Measurements from ENCODE around the gene SAFB. TPM values are rescaled to one million over a fixed set of nuclear protein-coding genes. Genes with fewer than 3 reads are reported as not detected.

The SAFB gene
- total and polyA plus RNA-seq, 12 donors = 42.8 to 72.5 (median 50.2) TPM

DNA sequence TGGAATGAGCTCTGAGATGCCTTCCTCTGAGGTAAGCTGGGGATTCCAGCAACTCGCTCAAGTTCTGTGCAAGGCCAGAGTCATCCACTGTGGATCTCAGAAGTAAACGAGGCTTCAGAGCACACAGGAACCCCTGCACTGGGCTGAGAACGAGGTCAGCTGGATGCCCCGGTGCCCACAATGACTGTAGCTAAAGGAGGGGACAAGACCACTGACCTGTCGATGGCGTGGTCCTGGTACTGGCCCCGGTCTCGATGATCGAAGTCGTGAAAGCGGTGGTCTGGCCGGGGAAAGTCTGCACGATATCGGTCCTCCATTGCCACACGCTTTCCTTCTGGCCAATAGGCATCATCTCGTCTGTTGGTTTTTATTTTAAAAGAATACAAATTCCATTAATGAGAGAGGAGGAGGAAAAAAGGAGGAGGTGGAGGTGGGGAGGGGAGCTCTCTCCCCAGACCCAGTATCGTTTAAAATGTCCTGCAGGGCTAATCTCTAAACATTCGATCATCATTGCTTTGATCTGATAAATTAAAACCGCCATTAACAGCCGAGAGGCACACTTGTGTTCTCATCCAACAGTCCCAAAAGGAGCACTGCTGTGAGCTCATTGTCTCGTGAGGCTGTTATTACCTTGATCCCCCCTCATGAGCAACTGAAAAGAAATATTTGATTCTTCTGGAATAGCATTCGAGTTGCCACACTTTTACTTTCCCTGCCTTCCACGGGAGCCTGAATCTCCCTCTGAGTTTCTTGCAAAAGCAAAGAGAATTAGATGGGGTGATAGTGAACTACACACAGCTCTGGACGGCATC is 30.1 kb upstream of the SAFB start:
- no peak for DNase-seq
- TF ChIP-seq, protein P1, sequence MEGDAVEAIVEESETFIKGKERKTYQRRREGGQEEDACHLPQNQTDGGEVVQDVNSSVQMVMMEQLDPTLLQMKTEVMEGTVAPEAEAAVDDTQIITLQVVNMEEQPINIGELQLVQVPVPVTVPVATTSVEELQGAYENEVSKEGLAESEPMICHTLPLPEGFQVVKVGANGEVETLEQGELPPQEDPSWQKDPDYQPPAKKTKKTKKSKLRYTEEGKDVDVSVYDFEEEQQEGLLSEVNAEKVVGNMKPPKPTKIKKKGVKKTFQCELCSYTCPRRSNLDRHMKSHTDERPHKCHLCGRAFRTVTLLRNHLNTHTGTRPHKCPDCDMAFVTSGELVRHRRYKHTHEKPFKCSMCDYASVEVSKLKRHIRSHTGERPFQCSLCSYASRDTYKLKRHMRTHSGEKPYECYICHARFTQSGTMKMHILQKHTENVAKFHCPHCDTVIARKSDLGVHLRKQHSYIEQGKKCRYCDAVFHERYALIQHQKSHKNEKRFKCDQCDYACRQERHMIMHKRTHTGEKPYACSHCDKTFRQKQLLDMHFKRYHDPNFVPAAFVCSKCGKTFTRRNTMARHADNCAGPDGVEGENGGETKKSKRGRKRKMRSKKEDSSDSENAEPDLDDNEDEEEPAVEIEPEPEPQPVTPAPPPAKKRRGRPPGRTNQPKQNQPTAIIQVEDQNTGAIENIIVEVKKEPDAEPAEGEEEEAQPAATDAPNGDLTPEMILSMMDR (IDR thresholded peaks at IDR 0.05) = no peak
- intact Hi-C loops (cut with DNase I) = no loop called here
- H3K27ac ChIP-seq = no peak overlapping the region
- WGBS, 2 donors = 91% methylated on average over 24 of the region's 24 CpGs
- H3K27me3 ChIP-seq = no peaks in the 10 kb centered on the region
- H3K36me3 ChIP-seq = peaks cover 11 to 100% (median 96%) of the 10 kb centered on the region in 9 donors
- no peak overlapping the region for H3K4me3 ChIP-seq
- H3K9me3 ChIP-seq = no peaks in the 10 kb centered on the region
- no peaks in the 10 kb centered on the region for H3K4me1 ChIP-seq
- no peak for ATAC-seq

DNA sequence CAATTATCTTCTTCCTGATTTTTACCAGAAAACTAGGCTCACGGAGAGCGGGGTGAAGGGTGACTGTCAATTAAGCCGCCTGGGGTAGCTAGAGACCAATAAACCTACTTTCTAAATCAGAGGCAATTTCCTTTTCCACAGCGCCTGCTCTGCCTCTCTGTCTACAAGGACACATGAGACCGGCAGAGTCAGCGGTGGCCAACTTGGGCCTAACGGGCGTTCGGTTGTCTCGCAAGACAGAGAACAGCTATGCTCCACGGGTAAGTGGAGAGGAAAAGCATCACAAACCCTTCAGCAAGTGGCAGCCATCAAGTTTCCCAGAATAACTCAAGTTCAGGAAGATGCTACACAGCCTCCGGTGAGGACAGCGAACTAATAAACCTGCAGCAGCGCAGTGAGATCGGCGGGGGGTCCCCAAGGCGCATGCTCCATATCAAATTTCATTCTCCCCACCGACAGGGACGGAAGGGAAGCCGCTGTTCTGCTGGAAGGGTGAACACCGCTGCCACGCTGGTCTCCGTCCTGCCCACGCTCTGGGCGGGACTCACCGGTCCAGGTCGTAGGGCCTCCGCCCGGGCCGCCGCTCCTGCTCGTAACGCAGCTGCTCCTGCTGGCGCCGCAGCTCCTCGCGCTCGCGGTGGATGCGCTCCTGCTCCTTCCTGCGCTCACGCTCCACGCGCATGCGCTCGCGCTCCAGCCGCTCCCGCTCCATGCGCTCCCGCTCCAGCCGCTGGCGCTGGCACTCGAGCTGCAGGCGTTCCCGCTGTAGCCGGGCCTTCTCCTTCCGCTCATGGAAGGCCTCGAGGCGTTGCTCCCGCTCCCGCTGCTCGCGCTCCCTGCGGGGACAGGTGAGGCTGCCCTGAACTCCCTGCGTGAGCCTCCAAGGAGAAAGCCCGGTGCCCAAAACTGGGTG is 29.3 kb upstream of the SAFB start:
- ATAC-seq (no peak), DNase-seq (no peak)
- no peak overlapping the region for H3K4me3 ChIP-seq
- no peaks in the 10 kb centered on the region for H3K27me3 ChIP-seq
- intact Hi-C loops (cut with DNase I) = no loop called here
- H3K27ac ChIP-seq = no peak overlapping the region
- WGBS, 2 donors = 93 to 94% methylated on average over 67 of the region's 67 CpGs
- H3K9me3 ChIP-seq = no peaks in the 10 kb centered on the region
- H3K4me1 ChIP-seq = no peaks in the 10 kb centered on the region
- TF ChIP-seq, protein P1 (IDR thresholded peaks at IDR 0.05) = no peak
- peaks cover 19 to 100% (median 98%) of the 10 kb centered on the region in 9 donors for H3K36me3 ChIP-seq

DNA sequence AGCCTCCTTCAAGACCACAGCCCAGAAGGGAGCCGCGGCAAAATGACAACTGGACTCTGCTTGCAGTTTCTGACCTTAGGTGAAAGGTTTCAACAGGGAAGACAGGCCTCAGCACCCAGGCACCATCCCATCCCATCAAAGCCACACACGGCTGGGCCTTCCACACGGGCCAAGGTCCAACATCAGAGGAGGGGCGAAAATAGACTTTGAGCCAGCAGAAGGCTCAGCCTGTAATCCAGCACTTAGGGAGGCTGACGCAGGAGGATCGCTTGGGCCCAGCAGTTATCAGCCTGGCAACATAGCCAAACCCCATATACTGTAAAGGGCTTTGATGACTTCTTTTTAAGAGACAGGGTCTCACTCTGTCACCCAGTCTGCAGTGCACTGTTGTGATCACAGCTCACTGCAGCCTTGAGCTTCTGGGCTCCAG is 28.3 kb upstream of the SAFB start:
- DNase-seq = no peak
- peaks cover 19 to 100% (median 98%) of the 10 kb centered on the region in 9 donors for H3K36me3 ChIP-seq

DNA sequence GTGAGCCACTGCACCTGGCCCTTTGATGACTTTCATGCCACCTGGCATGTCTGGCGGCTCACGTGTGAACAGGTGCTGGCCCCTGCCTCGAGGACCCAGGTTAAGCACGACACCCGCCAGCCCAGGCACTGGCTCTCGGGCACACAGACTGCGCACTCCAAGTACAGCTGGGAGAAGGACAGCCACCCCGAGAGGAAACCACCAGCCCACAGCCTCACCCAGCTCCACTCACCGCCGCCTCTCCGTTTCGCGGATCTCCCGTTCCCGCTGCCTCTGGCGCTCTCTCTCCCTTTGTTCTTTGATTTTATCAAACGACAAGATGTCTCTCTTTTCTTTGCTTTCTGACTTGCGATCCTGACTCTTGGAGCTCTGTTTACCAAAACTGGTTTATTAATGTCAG is 27.8 kb upstream of the SAFB start:
- DNase-seq (no peak), ATAC-seq (no peak)
- Histone ChIP-seq H3K27me3 (no peaks in the 10 kb centered on the region), H3K4me1 (peaks cover 0 to 3% (median 0%) of the 10 kb centered on the region in 9 donors), H3K36me3 (peaks cover 19 to 100% (median 98%) of the 10 kb centered on the region in 9 donors), H3K27ac (no peak overlapping the region), H3K4me3 (no peak overlapping the region), H3K9me3 (no peaks in the 10 kb centered on the region)
- 96% methylated on average over 18 of the region's 18 CpGs for WGBS, 2 donors
- intact Hi-C loops (cut with DNase I) = no loop called here
- TF ChIP-seq, protein P1 (IDR thresholded peaks at IDR 0.05) = no peak

More for the DNA sequence above, 28.3 kb upstream of the SAFB start:
- Histone ChIP-seq H3K27ac (no peak overlapping the region), H3K4me1 (no peaks in the 10 kb centered on the region), H3K9me3 (no peaks in the 10 kb centered on the region), H3K27me3 (no peaks in the 10 kb centered on the region), H3K4me3 (no peak overlapping the region)
- 89 to 90% methylated on average over 7 of the region's 7 CpGs for WGBS, 2 donors
- ATAC-seq = no peak
- intact Hi-C loops (cut with DNase I) = no loop called here
- TF ChIP-seq, protein P1 (IDR thresholded peaks at IDR 0.05) = no peak
